Measurements from ENCODE around the gene HDAC4. TPM values are rescaled to one million over a fixed set of nuclear protein-coding genes. Genes with fewer than 3 reads are reported as not detected.

The HDAC4 gene
- total and polyA plus RNA-seq, 3 donors from 2014 or later = 29.0 to 67.5 (median 58.7) TPM

- H3K36me3 ChIP-seq (ENCODE audit: low read depth, missing control alignments) = no peaks in the 10 kb centered on the region
- no peaks in the 10 kb centered on the region for H3K27me3 ChIP-seq
- H3K4me1 ChIP-seq = peaks cover 19% of the 10 kb centered on the region
- no peak overlapping the region for H3K27ac ChIP-seq
- TF ChIP-seq CTCF (IDR thresholded peaks at IDR 0.05) (no peak), POLR2A (IDR thresholded peaks at IDR 0.05) (no peak)
- 94 to 96% methylated on average over 14 of the region's 14 CpGs for WGBS, 2 donors
- H3K4me3 ChIP-seq = no peak overlapping the region
- H3K9me3 ChIP-seq = no peaks in the 10 kb centered on the region
- intact Hi-C loops (cut with DNase I; ENCODE audit: low total_unique reads) = no loop called here
- DNase-seq = no peak
These were observed 43.1 kb upstream of the HDAC4 start for GRCh38 chr2:239443666-239444567.

DNA sequence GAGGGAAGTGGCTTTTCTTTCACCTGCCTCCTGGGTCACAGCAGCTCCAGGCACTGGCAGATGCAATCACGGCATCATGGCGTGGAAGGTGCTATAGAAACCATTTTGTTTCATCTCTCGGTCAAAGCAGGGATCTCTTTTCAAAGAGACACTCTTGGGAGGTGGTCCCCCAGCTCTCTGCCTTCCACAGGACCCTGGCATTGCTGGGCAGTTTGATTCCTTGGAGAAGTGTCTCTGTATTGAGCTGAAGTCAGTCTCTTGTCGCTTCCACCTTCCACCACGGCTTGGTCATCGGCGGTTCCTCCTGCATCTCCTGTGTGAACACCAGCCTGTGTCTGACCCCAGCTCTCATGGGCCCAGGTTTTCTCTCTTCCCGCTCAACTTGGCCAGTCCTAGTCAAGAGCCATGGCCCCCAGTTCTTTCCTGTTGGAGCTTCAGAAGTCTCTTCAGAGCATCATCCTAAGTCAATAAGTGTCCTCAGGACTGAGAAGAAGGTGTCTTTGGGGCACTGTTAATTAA is 42.3 kb upstream of the HDAC4 start:
- no peak for DNase-seq
- WGBS, 2 donors = 96 to 98% methylated on average over 8 of the region's 8 CpGs
- peaks cover 19% of the 10 kb centered on the region for H3K4me1 ChIP-seq
- TF ChIP-seq CTCF (IDR thresholded peaks at IDR 0.05) = no peak
- TF ChIP-seq POLR2A (IDR thresholded peaks at IDR 0.05) = no peak
- no peaks in the 10 kb centered on the region for H3K27me3 ChIP-seq
- H3K4me3 ChIP-seq = no peak overlapping the region
- H3K27ac ChIP-seq = no peak overlapping the region
- no peaks in the 10 kb centered on the region for H3K9me3 ChIP-seq
- H3K36me3 ChIP-seq (ENCODE audit: low read depth, missing control alignments) = no peaks in the 10 kb centered on the region
- intact Hi-C loops (cut with DNase I; ENCODE audit: low total_unique reads) = no loop called here

DNA sequence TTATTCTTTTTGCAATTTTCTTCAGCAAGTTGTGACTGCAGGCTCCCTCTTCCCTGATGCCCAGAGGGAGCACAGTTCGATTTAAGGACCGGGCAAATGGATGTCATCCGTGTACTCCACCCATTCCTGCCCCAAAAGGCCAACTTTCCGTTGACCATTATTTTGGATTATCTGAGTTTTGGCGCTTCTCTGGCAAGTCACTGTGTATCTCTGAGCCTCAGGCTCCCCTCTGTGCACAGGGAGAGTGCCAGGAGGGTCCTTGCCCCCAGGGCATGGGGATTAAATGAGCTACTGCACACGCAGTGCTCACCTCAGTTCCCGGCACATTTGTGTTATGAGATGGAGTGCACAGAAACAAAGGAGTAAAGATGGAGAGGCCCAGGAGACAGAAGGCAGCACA is 41.4 kb upstream of the HDAC4 start:
- 97 to 98% methylated on average over 7 of the region's 7 CpGs for WGBS, 2 donors
- no peak overlapping the region for H3K4me3 ChIP-seq
- intact Hi-C loops (cut with DNase I; ENCODE audit: low total_unique reads) = no loop called here
- no peaks in the 10 kb centered on the region for H3K36me3 ChIP-seq (ENCODE audit: low read depth, missing control alignments)
- no peaks in the 10 kb centered on the region for H3K9me3 ChIP-seq
- H3K4me1 ChIP-seq = peaks cover 19% of the 10 kb centered on the region
- TF ChIP-seq CTCF (IDR thresholded peaks at IDR 0.05) (no peak), POLR2A (IDR thresholded peaks at IDR 0.05) (no peak)
- no peak overlapping the region for H3K27ac ChIP-seq
- no peak for DNase-seq
- H3K27me3 ChIP-seq = no peaks in the 10 kb centered on the region

- H3K27ac ChIP-seq = peak overlapping the region in 1 of 2 donors; percentile 39
- TF ChIP-seq CTCF (IDR thresholded peaks at IDR 0.05) = no peak
- no peak for TF ChIP-seq POLR2A (IDR thresholded peaks at IDR 0.05)
- no peaks in the 10 kb centered on the region for H3K36me3 ChIP-seq (ENCODE audit: low read depth, missing control alignments)
- H3K4me3 ChIP-seq = no peak overlapping the region
- H3K9me3 ChIP-seq = no peaks in the 10 kb centered on the region
- peaks cover 19% of the 10 kb centered on the region for H3K4me1 ChIP-seq
- H3K27me3 ChIP-seq = no peaks in the 10 kb centered on the region
- no peak for DNase-seq
- intact Hi-C loops (cut with DNase I; ENCODE audit: low total_unique reads) = no loop called here
- WGBS, 2 donors = 59 to 60% methylated on average over 19 of the region's 19 CpGs
These were observed 40.6 kb upstream of the HDAC4 start for GRCh38 chr2:239441261-239442078.

Measured in testis (tissue), 3 donors.